ENCODE data around the gene CLECL1. TPM values are rescaled to one million over a fixed set of nuclear protein-coding genes. Genes with fewer than 3 reads are reported as not detected.
"Not testable (repeated sequence)": the region's sequence is repeated elsewhere in the genome, so short reads cannot be mapped to it uniquely, and the experiment has no call there.

CLECL1 gene
- total RNA-seq, 2 experiments from 2014 or later, result 1.2 to 1.4 TPM

- Mint-ChIP-seq H3K4me1 (peaks cover 76% of the 10 kb centered on the region), H3K9me3 (peaks cover 39% of the 10 kb centered on the region), H3K27me3 (no peaks in the 10 kb centered on the region), H3K4me3 (peak overlapping the region; percentile 59), H3K36me3 (ENCODE audit: low read depth) (peaks cover 62% of the 10 kb centered on the region), H3K27ac (peak overlapping the region; percentile 92)
- CTCF ChIA-PET, result interaction anchor here (0.9 to 1.3 kb wide), 5 partner anchors 8 to 68 kb away, joined by 3 to 6 read pairs (median 3); no protein-coding TSS in a partner anchor
- POLR2A ChIA-PET, result interaction anchor here (0.6 kb wide), 1 partner anchor 169 kb away, joined by 3 read pairs; no protein-coding TSS in a partner anchor
- peak; percentile 30 for DNase-seq
These were observed 31.3 kb downstream of the CLECL1 start for GRCh38 chr12:9701380-9702154.

GRCh38 chr12:9700606-9700956 is 32.3 kb downstream of the CLECL1 start:
- Mint-ChIP-seq H3K36me3 (ENCODE audit: low read depth) (peaks cover 64% of the 10 kb centered on the region), H3K9me3 (peaks cover 36% of the 10 kb centered on the region), H3K4me1 (peaks cover 75% of the 10 kb centered on the region), H3K27me3 (no peaks in the 10 kb centered on the region), H3K4me3 (no peak overlapping the region), H3K27ac (peak overlapping the region; percentile 92)
- POLR2A ChIA-PET, result interaction anchor here (0.7 kb wide), 1 partner anchor 313 kb away, joined by 3 read pairs; no protein-coding TSS in a partner anchor
- CTCF ChIA-PET, result interaction anchor here (0.6 to 1.8 kb wide), 2 partner anchors 8 to 1043 kb away, joined by 3 to 12 read pairs; no protein-coding TSS in a partner anchor
- DNase-seq, result no peak

- Mint-ChIP-seq H3K4me3 (no peak overlapping the region), H3K27ac (peak overlapping the region; percentile 10), H3K9me3 (peaks cover 36% of the 10 kb centered on the region), H3K36me3 (ENCODE audit: low read depth) (peaks cover 64% of the 10 kb centered on the region), H3K4me1 (peaks cover 75% of the 10 kb centered on the region), H3K27me3 (no peaks in the 10 kb centered on the region)
- DNase-seq, result no peak
- ChIA-PET POLR2A (interaction anchor here (0.7 kb wide), 1 partner anchor 313 kb away, joined by 3 read pairs; no protein-coding TSS in a partner anchor), CTCF (interaction anchor here (0.6 to 1.8 kb wide), 7 partner anchors 9 to 1043 kb away, joined by 3 to 12 read pairs (median 4); partner anchors contain the start of gene CLEC2D)
These were observed 32.8 kb downstream of the CLECL1 start for GRCh38 chr12:9699898-9700605.

DNA sequence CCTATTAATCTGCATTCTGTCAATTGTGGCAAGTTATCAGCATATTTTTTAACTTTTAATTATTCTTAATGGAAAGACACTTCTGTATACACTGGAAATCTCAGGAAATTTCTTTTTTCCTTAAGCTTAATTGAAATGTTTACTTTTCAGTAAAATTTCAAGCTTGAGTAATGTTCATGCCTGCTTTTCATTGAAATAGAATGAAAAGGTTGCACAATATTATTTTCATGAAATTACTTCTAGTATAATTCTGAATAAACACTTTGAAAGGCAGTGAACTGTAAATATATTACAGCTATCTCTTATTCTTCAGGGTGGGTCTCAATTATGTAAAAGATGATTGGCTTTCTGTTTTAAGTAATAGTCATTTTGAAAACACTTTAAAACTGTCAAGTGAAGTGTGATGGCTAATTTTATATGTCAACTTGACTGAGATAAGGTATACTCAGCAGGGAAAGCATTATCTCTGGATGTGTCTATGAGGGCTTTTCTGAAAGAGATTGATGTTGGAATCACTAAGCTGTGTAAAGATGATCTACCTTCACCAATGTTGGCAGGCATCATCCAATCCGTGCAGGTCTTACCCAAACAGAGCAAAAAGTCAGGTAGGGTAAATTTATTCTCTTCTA is 33.5 kb downstream of the CLECL1 start:
- CTCF ChIA-PET, result interaction anchor here (0.8 to 1.8 kb wide), 6 partner anchors 9 to 66 kb away, joined by 3 to 12 read pairs (median 4); partner anchors contain the start of gene CLEC2D
- POLR2A ChIA-PET, result no interaction called here

GRCh38 chr12:9698681-9699080 is 34.2 kb downstream of the CLECL1 start:
- Mint-ChIP-seq H3K27ac (peak overlapping the region; percentile 60), H3K36me3 (ENCODE audit: low read depth) (peaks cover 68% of the 10 kb centered on the region), H3K4me1 (peaks cover 82% of the 10 kb centered on the region), H3K4me3 (no peak overlapping the region), H3K9me3 (peaks cover 29% of the 10 kb centered on the region), H3K27me3 (no peaks in the 10 kb centered on the region)
- DNase-seq, result no peak
- ChIA-PET CTCF (interaction anchor here (1.3 to 1.8 kb wide), 4 partner anchors 10 to 66 kb away, joined by 3 to 12 read pairs (median 4); partner anchors contain the start of gene CLEC2D), POLR2A (no interaction called here)

More for the DNA sequence above, 33.5 kb downstream of the CLECL1 start:
- H3K27ac Mint-ChIP-seq, result peak overlapping the region; percentile 60
- H3K4me3 Mint-ChIP-seq, result no peak overlapping the region
- H3K4me1 Mint-ChIP-seq, result peaks cover 79% of the 10 kb centered on the region
- peaks cover 64% of the 10 kb centered on the region for H3K36me3 Mint-ChIP-seq (ENCODE audit: low read depth)
- DNase-seq, result no peak
- peaks cover 32% of the 10 kb centered on the region for H3K9me3 Mint-ChIP-seq
- no peaks in the 10 kb centered on the region for H3K27me3 Mint-ChIP-seq

DNA sequence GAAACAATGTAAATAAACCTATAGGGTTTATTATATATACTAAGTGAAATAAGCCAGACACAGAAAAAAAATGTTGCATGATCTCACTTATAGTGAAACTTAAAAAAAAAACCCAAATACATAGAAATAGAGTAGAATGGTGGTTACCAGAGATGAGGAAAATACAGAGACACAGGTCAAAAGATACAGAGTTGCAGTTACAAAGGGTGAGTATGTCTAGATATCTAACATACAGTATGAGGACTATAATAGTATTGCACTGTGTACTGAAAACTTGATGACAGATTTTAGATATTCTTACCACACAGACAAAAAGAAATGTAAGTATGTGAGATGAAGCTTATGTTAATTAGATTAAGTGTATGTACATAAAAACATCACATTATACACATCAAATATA is 35.3 kb downstream of the CLECL1 start:
- no peak for DNase-seq
- Mint-ChIP-seq H3K27me3 (no peaks in the 10 kb centered on the region), H3K4me3 (no peak overlapping the region), H3K4me1 (peaks cover 82% of the 10 kb centered on the region), H3K9me3 (peaks cover 34% of the 10 kb centered on the region), H3K27ac (no peak overlapping the region), H3K36me3 (ENCODE audit: low read depth) (peaks cover 78% of the 10 kb centered on the region)
- CTCF ChIA-PET, result no interaction called here
- POLR2A ChIA-PET, result no interaction called here

DNA sequence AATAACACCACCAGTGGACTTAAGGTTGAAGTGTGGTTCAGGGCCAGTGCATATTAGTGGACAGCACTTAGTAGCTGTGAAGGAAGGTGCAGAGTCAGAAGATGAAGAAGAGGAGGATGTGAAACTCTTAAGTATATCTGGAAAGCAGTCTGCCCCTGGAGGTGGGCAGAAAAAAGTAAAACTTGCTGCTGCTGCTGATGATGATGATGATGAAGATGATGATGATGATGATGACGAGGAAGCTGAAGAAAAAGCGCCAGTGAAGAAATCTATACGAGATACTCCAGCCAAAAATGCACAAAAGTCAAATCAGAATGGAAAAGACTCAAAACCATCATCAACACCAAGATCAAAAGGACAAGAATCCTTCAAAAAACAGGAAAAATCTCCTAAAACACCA is 37.2 kb downstream of the CLECL1 start:
- peaks cover 75% of the 10 kb centered on the region for H3K4me1 Mint-ChIP-seq
- POLR2A ChIA-PET, H3K27me3 Mint-ChIP-seq: not testable (repeated sequence)

GRCh38 chr12:9695150-9695549 is 37.7 kb downstream of the CLECL1 start:
- H3K4me3 Mint-ChIP-seq, H3K27me3 Mint-ChIP-seq, POLR2A ChIA-PET, DNase-seq, CTCF ChIA-PET: not testable (repeated sequence)
- H3K4me1 Mint-ChIP-seq, result peaks cover 70% of the 10 kb centered on the region
- H3K27ac Mint-ChIP-seq, result peak overlapping the region; percentile 65
- peaks cover 89% of the 10 kb centered on the region for H3K36me3 Mint-ChIP-seq (ENCODE audit: low read depth)
- peaks cover 28% of the 10 kb centered on the region for H3K9me3 Mint-ChIP-seq

More for the DNA sequence above, 37.2 kb downstream of the CLECL1 start:
- H3K9me3 Mint-ChIP-seq, result peaks cover 33% of the 10 kb centered on the region
- H3K27ac Mint-ChIP-seq, result peak overlapping the region; percentile 65
- H3K4me3 Mint-ChIP-seq, CTCF ChIA-PET, DNase-seq: not testable (repeated sequence)
- H3K36me3 Mint-ChIP-seq (ENCODE audit: low read depth), result peaks cover 89% of the 10 kb centered on the region

- no peak overlapping the region for H3K4me3 Mint-ChIP-seq
- DNase-seq, result no peak
- H3K27me3 Mint-ChIP-seq, result no peaks in the 10 kb centered on the region
- CTCF ChIA-PET, result interaction anchor here (1.5 kb wide), 1 partner anchor 14 kb away, joined by 6 read pairs; no protein-coding TSS in a partner anchor
- H3K4me1 Mint-ChIP-seq, result peaks cover 67% of the 10 kb centered on the region
- H3K36me3 Mint-ChIP-seq (ENCODE audit: low read depth), result peaks cover 92% of the 10 kb centered on the region
- H3K27ac Mint-ChIP-seq, result no peak overlapping the region
- H3K9me3 Mint-ChIP-seq, result peaks cover 34% of the 10 kb centered on the region
- POLR2A ChIA-PET, result no interaction called here
These were observed 38.7 kb downstream of the CLECL1 start for GRCh38 chr12:9694241-9694640.

- ChIA-PET POLR2A (interaction anchor here (0.6 kb wide), 1 partner anchor 9 kb away, joined by 3 read pairs; no protein-coding TSS in a partner anchor), CTCF (interaction anchor here (1.1 to 1.5 kb wide), 2 partner anchors 9 to 15 kb away, joined by 3 to 6 read pairs; no protein-coding TSS in a partner anchor)
- Mint-ChIP-seq H3K27me3 (no peaks in the 10 kb centered on the region), H3K9me3 (peaks cover 34% of the 10 kb centered on the region), H3K4me3 (no peak overlapping the region), H3K27ac (peak overlapping the region; percentile 57), H3K36me3 (ENCODE audit: low read depth) (peaks cover 92% of the 10 kb centered on the region), H3K4me1 (peaks cover 64% of the 10 kb centered on the region)
- no peak for DNase-seq
These were observed 40.0 kb downstream of the CLECL1 start for GRCh38 chr12:9692909-9693308.

DNA sequence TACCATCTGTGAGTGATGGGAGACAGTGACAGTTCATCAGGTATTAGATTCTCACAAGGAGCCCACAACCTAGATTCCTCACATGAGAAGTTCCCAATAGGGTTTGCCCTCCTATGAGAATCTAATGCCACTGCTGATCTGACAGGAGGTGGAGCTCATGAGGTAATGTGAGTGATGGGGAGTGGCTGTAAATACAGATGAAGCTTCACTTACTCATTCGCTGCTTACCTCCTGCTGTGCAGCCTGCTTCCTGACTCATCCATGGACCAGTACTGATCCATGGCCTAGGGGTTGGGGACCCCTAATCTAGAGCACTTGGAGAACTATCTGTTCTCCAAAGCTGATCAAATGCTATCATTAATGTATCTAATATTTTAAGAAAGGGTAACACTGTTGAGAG is 45.7 kb downstream of the CLECL1 start:
- H3K4me1 Mint-ChIP-seq, result peaks cover 76% of the 10 kb centered on the region
- DNase-seq, result no peak
- peaks cover 92% of the 10 kb centered on the region for H3K36me3 Mint-ChIP-seq (ENCODE audit: low read depth)
- peaks cover 36% of the 10 kb centered on the region for H3K9me3 Mint-ChIP-seq
- ChIA-PET CTCF (interaction anchor here (0.6 to 3.0 kb wide), 8 partner anchors 10 to 39 kb away, joined by 3 to 15 read pairs (median 3); no protein-coding TSS in a partner anchor), POLR2A (no interaction called here)
- no peak overlapping the region for H3K4me3 Mint-ChIP-seq
- peak overlapping the region; percentile 71 for H3K27ac Mint-ChIP-seq
- no peaks in the 10 kb centered on the region for H3K27me3 Mint-ChIP-seq

- Mint-ChIP-seq H3K4me3 (no peak overlapping the region), H3K27ac (peak overlapping the region; percentile 61), H3K4me1 (peaks cover 74% of the 10 kb centered on the region), H3K27me3 (no peaks in the 10 kb centered on the region), H3K9me3 (peaks cover 39% of the 10 kb centered on the region), H3K36me3 (ENCODE audit: low read depth) (peaks cover 91% of the 10 kb centered on the region)
- CTCF ChIA-PET, result interaction anchor here (1.0 to 1.3 kb wide), 2 partner anchors 37 to 43 kb away, joined by 3 read pairs; no protein-coding TSS in a partner anchor
- POLR2A ChIA-PET, result no interaction called here
- no peak for DNase-seq
These were observed 47.0 kb downstream of the CLECL1 start for GRCh38 chr12:9685915-9686314.
